Stimulated activated CD4-positive, alpha-beta T cell treated with anti-CD3 and anti-CD28 coated beads, Interleukin-1b, Interleukin-23, amount 100 ng/mL, for 24 hours (primary cell): ENCODE measurements around the gene MYEOV.

Experiments
- DNase-seq, 4 experiments: peaks; one replicate each; pipeline ENCODE4 v3.0.0-alpha.2; 2020; ENCODE audit warnings: low read depth in 4 of 4, low spot score in 1 of 4

The MYEOV gene

GRCh38 chr11:69286374-69287371 is 7.3 kb upstream of the MYEOV start:
- DNase-seq, result no peak

- no peak for DNase-seq
Measured at GRCh38 chr11:69287968-69288882, 5.7 kb upstream of the MYEOV start.

DNA sequence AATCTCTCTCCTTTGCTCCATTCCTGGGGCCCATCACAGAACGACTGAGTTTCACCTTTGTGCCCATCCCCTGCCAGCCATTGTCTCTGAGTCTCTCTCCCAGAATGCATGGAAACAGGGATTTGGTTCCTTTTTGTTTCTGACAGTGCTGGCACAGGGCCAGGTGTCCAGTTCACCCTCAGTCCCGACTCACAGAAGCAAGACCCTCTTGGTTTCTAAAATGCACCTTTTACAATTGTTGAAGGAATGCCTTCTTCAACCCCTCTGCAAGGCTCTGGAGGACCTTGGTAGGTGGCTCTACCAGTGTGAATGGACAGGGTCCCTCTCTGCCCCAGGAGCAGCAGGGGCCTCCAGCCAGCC is 5.1 kb upstream of the MYEOV start:
- DNase-seq, result no peak

GRCh38 chr11:69290806-69291205 is 3.1 kb upstream of the MYEOV start:
- DNase-seq, result no peak

GRCh38 chr11:69291459-69292110 is 2.4 kb upstream of the MYEOV start:
- no peak for DNase-seq

- DNase-seq, result peak in 3 of 4 experiments; percentile 32 to 41 (median 35)
Measured at GRCh38 chr11:69292221-69292648, 1.7 kb upstream of the MYEOV start.

DNA sequence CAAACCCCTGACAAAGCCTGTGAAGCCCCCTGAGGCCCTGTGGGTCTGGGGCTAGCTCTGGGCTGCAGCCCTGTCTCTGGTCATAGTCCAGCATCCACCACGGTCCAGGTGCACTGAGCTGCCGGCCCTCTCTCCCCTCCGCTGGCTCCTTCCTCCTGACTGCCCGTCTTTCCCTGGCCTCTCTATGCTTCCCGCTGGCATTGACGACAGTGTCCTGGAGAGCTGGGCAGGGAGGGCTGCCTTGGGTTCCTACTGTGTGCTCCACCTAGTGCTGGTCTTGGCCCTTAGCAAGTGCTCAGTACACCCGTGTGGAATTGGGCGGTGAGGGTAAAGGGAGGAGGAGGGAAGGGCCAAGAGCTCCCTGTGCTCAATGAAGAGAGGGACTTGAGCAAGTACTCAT is 868 bp upstream of the MYEOV start:
- no peak for DNase-seq

DNA sequence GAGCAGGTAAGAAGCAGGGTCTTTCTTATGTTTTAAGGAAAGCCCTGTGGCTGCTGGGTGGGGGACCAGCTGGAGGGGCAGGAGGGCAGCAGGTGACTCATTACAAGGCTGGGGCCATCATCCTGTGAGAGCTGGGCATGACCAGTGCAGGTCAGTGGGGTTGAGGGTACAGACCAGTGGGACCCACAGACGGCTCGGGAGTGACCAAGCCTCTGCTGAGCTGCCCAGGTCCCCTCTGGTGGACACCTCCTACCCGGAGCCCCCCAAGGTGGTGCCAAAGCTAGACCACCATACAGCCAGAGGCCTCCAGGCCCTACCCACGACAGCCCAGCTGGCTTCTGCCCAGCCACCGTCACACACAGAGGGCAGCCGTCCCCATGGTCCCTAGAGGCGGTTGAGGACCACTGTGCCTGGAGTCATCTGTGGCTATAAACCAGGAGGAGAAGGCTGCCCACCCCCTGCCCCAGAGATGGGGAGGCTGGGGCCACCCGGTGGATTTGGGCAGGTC is 670 bp downstream of the MYEOV start:
- DNase-seq, result no peak

DNA sequence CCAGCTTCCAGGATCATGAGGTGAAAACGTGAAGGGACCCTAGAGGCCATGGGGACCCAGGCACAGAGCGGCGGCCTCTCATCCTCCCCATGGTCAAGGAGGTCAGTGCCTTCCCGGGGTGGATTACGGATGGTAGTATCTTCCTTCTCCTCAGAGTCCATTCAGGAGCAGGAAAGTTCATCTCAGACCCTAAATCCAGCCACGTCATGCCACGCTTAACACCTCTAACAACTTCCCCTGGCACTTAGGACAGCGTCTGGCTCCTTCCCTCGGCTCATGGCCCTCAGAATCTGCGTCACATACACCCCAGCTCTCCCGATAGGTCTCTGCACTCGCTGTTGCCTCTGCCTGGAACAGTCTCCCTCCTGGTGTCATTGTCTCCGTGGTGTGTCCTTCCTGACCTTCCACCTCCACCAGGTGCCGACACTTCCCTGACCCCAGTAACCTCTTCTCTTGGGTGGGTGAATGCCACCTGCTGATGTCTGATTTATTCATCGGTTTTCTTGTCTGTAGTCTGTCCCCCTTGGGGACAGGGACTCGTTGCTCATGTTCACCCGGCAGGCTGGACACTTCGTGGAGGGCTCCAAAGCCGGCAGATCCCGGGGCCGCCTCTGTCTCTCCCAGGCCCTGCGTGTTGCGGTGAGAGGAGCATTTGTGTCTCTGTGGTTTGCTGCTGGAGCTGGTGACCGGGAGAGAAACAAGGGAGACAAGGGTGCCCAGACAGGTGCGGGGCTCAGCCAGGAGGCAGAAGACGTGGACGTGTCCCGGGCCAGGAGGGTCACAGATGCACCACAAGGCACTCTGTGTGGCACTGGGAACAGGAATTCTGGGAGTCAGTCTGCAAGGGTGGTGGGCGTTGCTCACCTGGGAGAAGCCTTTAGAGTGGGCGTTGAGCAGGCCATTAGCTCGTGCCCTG is 1.4 kb downstream of the MYEOV start:
- DNase-seq, result no peak

- no peak for DNase-seq
Measured at GRCh38 chr11:69295995-69296889, 2.3 kb downstream of the MYEOV start.

GRCh38 chr11:69296890-69297786 is 3.2 kb downstream of the MYEOV start:
- DNase-seq, result peak; percentile 41 to 75 (median 54)

- no peak for DNase-seq
Measured at GRCh38 chr11:69297787-69298266, 3.9 kb downstream of the MYEOV start.

DNA sequence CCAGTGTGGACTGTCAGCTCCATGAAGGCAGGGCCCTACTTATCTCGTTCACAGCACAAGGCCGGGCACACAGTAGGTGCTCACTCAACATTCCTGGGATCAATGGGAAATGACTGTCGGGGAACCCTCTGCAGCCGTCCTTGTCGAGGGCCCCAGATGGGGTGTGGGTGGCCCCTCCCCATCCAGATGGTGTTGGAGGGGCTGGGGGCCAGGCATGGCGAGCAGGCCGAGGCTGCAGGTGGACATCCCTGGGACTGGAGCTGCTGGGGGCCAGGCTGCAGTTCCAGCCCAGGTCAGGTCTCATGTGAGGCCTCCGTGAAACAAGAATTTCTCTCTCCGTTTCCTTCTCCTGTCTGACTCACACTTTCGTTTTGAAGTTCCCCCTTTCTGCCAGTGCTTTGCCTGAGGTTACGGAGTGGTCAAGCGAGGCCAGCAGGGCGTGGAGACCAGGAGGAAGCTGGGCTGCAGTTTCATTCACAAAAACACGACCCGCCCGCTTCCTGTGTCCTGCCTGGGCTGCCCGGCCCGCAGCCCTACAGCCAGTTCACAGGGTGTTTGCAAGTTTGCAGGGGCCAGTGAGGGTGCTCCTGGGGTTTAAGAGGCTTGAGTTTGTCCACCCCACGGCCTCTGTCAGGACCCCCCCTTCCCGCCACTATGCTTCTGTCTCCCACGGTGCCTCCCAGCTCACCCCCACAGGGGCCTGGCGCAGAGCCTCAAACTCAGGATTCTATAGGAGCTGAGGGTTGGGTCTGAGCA is 4.5 kb downstream of the MYEOV start:
- no peak for DNase-seq

GRCh38 chr11:69299023-69299461 is 5.1 kb downstream of the MYEOV start:
- DNase-seq, result no peak

DNA sequence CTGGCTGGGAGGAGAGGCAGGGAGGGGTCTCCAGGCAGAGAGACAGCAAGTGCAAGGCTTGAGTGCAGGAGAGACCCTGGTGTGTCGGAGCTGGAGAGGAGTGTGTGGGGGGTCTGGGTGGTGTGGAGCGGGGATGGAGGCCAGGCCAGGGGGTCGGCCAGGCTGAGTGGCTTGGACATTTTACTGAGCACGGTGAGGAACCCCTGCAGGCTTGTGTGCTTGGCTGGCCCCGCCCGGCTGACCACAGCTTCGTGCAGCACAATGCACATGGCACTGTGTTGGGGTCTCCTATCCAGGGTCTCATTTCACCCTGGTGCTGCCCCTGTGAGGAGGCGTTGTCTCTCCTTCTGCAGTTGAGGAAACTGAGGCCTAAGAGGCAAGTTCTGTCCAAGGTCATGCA is 5.6 kb downstream of the MYEOV start:
- DNase-seq, result no peak

DNA sequence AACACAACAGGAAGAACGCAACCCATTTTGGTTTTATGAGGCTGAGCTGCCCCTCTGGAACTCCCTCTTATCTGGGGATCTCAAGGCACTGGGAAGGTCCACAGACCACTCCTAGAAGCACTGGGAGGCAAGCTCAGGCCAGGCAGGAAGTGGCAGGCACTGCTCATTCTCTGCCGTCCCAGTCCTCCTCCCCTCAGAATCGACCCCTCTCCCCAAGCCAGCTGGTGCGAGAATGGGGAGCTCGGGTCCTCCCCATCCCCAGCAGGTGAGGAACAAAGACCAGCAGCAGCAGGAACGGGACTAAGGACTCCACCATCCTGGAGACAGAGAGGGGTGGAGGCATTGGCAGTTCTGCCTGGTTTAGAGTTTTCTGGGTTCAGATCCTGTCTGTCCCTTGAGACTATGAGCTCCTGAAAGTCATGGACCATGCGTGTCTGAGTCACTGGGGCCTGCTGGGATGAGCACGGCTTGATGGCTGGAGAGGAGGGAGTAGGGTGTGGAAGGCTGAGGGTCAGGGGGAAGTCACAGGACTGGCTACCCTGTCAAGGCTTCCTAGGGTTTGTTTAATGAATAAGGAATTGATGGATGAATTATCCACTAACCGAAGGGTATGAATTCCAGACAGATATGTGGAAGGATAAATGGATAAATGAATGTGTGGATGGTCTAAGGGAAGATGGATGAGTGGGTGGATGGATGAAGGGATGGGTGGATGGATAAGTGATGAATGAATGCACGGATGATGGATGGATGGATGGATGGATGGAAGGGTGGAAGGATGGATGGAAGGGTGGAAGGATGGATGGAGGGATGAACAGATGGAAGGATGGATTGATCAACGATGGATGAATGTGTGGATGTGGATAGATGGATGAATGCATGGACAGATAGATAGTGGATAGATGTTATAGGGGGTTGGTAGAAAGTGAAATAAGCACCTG is 6.4 kb downstream of the MYEOV start:
- DNase-seq, result no peak
